Calu3 (cell line): Measurements from ENCODE around the gene CFAP97D2. TPM values are rescaled to one million over a fixed set of nuclear protein-coding genes. Genes with fewer than 3 reads are reported as not detected.

Experiments
- BruUV-seq: library from RNA; stranded (reverse); fragments of 400-500 nt; replicated peaks from 2 replicates; lab custom pipeline; 2021; lab: Mats Ljungman, UMichigan
- CTCF ChIA-PET: fragments of 300-600 bp; sonication (Branson Sonifier 250); formaldehyde crosslinking; loops from one replicate; lab custom pipeline; 2022; ENCODE audit warnings: antibody characterized with exemption; lab: Charles Lee
- DNase-seq: peaks from one replicate; pipeline ENCODE4 v3.0.0; 2022
- H3K27ac Mint-ChIP-seq: one replicate; pipeline ENCODE4 v1.8.0; 2022; ENCODE audit warnings: mixed read lengths; ENCODE audit not compliant: unreplicated experiment
- H3K27me3 Mint-ChIP-seq: one replicate; pipeline ENCODE4 v1.8.0; 2022; ENCODE audit warnings: mixed read lengths; ENCODE audit not compliant: unreplicated experiment
- H3K36me3 Mint-ChIP-seq: one replicate; pipeline ENCODE4 v1.8.0; 2022; ENCODE audit warnings: mild to moderate bottlenecking, moderate library complexity, mixed read lengths; ENCODE audit not compliant: insufficient read depth, unreplicated experiment
- H3K4me1 Mint-ChIP-seq: one replicate; pipeline ENCODE4 v1.8.0; 2022; ENCODE audit warnings: mild to moderate bottlenecking, low read depth, mixed read lengths; ENCODE audit not compliant: unreplicated experiment
- H3K4me3 Mint-ChIP-seq: one replicate; pipeline ENCODE4 v1.8.0; 2022; ENCODE audit warnings: mild to moderate bottlenecking, low read depth, moderate library complexity, mixed read lengths; ENCODE audit not compliant: unreplicated experiment
- H3K9me3 Mint-ChIP-seq: one replicate; pipeline ENCODE4 v1.8.0; 2022; ENCODE audit warnings: low read depth, mixed read lengths; ENCODE audit not compliant: unreplicated experiment
- intact Hi-C: fragments of 100-400 bp; cut with micrococcal nuclease; formaldehyde crosslinking; loops from one replicate; pipeline ENCODE4 v1.10.0; 2022; ENCODE audit not compliant: unreplicated experiment
- total RNA-seq: library from RNA; stranded (reverse); gene quantifications from 2 replicates; pipeline ENCODE4 v1.2.3, GENCODE V29; 2022
- TF ChIP-seq, protein P1 (sequence below): fragments of 200-600 bp; IDR thresholded peaks from one replicate; pipeline ENCODE4 v1.8.0; 2022; ENCODE audit warnings: antibody characterized with exemption; ENCODE audit not compliant: unreplicated experiment

CFAP97D2 gene
- total RNA-seq, 1 experiment from 2014 or later: not detected

GRCh38 chr13:114134944-114135610, 44.0 kb upstream of the CFAP97D2 start:
- intact Hi-C loops: no loop called here
- TF ChIP-seq, protein P1, sequence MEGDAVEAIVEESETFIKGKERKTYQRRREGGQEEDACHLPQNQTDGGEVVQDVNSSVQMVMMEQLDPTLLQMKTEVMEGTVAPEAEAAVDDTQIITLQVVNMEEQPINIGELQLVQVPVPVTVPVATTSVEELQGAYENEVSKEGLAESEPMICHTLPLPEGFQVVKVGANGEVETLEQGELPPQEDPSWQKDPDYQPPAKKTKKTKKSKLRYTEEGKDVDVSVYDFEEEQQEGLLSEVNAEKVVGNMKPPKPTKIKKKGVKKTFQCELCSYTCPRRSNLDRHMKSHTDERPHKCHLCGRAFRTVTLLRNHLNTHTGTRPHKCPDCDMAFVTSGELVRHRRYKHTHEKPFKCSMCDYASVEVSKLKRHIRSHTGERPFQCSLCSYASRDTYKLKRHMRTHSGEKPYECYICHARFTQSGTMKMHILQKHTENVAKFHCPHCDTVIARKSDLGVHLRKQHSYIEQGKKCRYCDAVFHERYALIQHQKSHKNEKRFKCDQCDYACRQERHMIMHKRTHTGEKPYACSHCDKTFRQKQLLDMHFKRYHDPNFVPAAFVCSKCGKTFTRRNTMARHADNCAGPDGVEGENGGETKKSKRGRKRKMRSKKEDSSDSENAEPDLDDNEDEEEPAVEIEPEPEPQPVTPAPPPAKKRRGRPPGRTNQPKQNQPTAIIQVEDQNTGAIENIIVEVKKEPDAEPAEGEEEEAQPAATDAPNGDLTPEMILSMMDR: no peak
- no peak for DNase-seq
- peaks cover 8% of the 10 kb centered on the region for H3K36me3 Mint-ChIP-seq
- H3K27ac Mint-ChIP-seq: no peak overlapping the region
- H3K4me1 Mint-ChIP-seq: peaks cover 6% of the 10 kb centered on the region
- CTCF ChIA-PET: no interaction called here
- H3K27me3 Mint-ChIP-seq: peaks cover 11% of the 10 kb centered on the region
- no TSS peak for BruUV-seq
- H3K9me3 Mint-ChIP-seq: no peaks in the 10 kb centered on the region
- no peak overlapping the region for H3K4me3 Mint-ChIP-seq

DNA sequence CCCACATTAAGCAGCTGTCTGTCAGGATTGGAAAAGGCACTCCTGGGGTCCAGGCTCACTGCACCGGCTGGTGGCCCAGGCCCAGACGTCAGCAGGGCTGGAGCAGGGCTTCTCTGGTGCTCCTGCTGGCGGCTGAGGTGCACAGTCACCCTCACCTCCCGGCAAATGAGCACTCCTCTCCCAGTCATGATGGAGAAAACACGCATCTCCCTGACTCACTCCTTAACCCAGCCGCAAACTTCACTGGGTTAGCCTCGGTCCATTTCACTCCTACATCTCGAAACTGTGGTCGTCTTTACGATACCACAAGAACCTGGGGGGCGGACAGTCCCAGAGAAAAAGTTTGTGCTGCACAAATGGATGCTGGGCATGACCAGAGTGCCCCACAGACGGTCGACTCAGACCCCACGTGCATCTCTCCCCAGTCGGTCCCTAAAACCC, 43.3 kb upstream of the CFAP97D2 start:
- BruUV-seq: no TSS peak
- TF ChIP-seq, protein P1: no peak
- intact Hi-C loops: no loop called here
- Mint-ChIP-seq H3K4me1 (peaks cover 6% of the 10 kb centered on the region), H3K9me3 (no peaks in the 10 kb centered on the region), H3K27me3 (peaks cover 11% of the 10 kb centered on the region), H3K27ac (no peak overlapping the region), H3K36me3 (peaks cover 8% of the 10 kb centered on the region), H3K4me3 (no peak overlapping the region)
- no peak for DNase-seq
- CTCF ChIA-PET: no interaction called here

DNA sequence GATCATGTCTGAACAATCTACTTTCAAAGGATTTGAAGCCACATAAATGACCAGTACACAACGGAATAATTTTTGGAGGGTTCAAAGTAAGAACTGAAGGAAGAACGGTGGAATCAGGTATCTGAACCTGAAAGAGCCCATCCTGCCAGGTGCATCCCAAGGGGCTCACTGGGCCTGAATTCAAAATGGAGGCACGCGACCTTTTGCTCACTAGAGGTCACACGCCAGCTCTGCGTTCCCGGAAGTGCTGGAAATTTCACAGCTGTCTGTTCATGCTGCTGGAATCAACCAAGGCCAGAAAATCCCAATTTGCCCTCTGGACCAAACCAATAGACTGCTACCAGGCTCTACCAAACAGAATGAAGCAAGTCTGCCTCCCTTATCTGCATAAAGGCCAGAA, 42.5 kb upstream of the CFAP97D2 start:
- BruUV-seq: no TSS peak
- no peak for DNase-seq
- TF ChIP-seq, protein P1: no peak
- no peaks in the 10 kb centered on the region for H3K9me3 Mint-ChIP-seq
- no peak overlapping the region for H3K27ac Mint-ChIP-seq
- CTCF ChIA-PET: interaction anchor here (0.6 kb wide), 1 partner anchor 26 kb away, joined by 3 read pairs; no protein-coding TSS in a partner anchor
- peaks cover 6% of the 10 kb centered on the region for H3K4me1 Mint-ChIP-seq
- peaks cover 4% of the 10 kb centered on the region for H3K36me3 Mint-ChIP-seq
- intact Hi-C loops: no loop called here
- H3K27me3 Mint-ChIP-seq: peaks cover 11% of the 10 kb centered on the region
- no peak overlapping the region for H3K4me3 Mint-ChIP-seq

GRCh38 chr13:114140131-114140905, 38.7 kb upstream of the CFAP97D2 start:
- CTCF ChIA-PET: no interaction called here
- H3K4me1 Mint-ChIP-seq: no peaks in the 10 kb centered on the region
- no peaks in the 10 kb centered on the region for H3K36me3 Mint-ChIP-seq
- no TSS peak for BruUV-seq
- TF ChIP-seq, protein P1: no peak
- no peak overlapping the region for H3K4me3 Mint-ChIP-seq
- DNase-seq: no peak
- no peaks in the 10 kb centered on the region for H3K27me3 Mint-ChIP-seq
- H3K9me3 Mint-ChIP-seq: no peaks in the 10 kb centered on the region
- intact Hi-C loops: no loop called here
- H3K27ac Mint-ChIP-seq: no peak overlapping the region
